H1 (cell line): ENCODE data around the gene STT3B. TPM values are rescaled to one million over a fixed set of nuclear protein-coding genes. Genes with fewer than 3 reads are reported as not detected.

Source experiments
- CTCF ChIA-PET: fragments of 300-600 bp; sonication (Branson Sonifier 250); formaldehyde crosslinking; loops from one replicate; lab custom pipeline; 2021; ENCODE audit not compliant: partially characterized antibody; lab: Charles Lee
- POLR2A ChIA-PET: fragments of 300-600 bp; sonication (Branson Sonifier 250); formaldehyde crosslinking; loops from one replicate; lab custom pipeline; 2021; ENCODE audit warnings: inconsistent platforms; ENCODE audit not compliant: partially characterized antibody; lab: Charles Lee
- DNase-seq, 2 experiments: peaks; one replicate each; pipeline versions ENCODE4 v3.0.0 to v3.0.0-alpha.2; 2010 to 2022; ENCODE audit warnings: low spot score in 2 of 2, low read depth in 1 of 2, mixed read lengths in 1 of 2
- FAIRE-seq: peaks from 2 replicates; lab custom pipeline; 2011; peaks lifted over from hg19 to GRCh38; lab: Jason Lieb, UNC
- H2AFZ ChIP-seq: 2 replicates; pipeline ENCODE4 v1.8.1; 2012; ENCODE audit warnings: low read length, inconsistent platforms
- H2AK5ac ChIP-seq: 2 replicates; pipeline ENCODE4 v1.6.1; 2013; ENCODE audit warnings: low read depth, low read length
- H2BK120ac ChIP-seq: replicated peaks from 2 replicates; pipeline ENCODE3; 2013; ENCODE audit warnings: low read depth, low read length, inconsistent platforms
- H2BK12ac ChIP-seq: 2 replicates; pipeline ENCODE4 v1.6.1; 2013; ENCODE audit warnings: low read depth, low read length
- H2BK15ac ChIP-seq: 2 replicates; pipeline ENCODE4 v1.6.1; 2013; ENCODE audit warnings: low read length
- H2BK20ac ChIP-seq: 2 replicates; pipeline ENCODE4 v1.6.1; 2013; ENCODE audit warnings: low read length
- H2BK5ac ChIP-seq: 2 replicates; pipeline ENCODE4 v1.6.1; 2013; ENCODE audit warnings: low read depth, low read length
- H3K14ac ChIP-seq: 2 replicates; pipeline ENCODE4 v1.6.1; 2013; ENCODE audit warnings: inconsistent platforms; ENCODE audit not compliant: insufficient read length
- H3K18ac ChIP-seq: 2 replicates; pipeline ENCODE4 v1.6.1; 2013; ENCODE audit warnings: low read length; ENCODE audit errors: extremely low read depth
- H3K23ac ChIP-seq: 2 replicates; pipeline ENCODE4 v1.6.1; 2013; ENCODE audit warnings: inconsistent platforms; ENCODE audit not compliant: insufficient read length
- H3K23me2 ChIP-seq: 2 replicates; pipeline ENCODE4 v1.6.1; 2013; ENCODE audit warnings: low read depth, low read length
- H3K27ac ChIP-seq: 2 replicates; pipeline ENCODE4 v1.6.1; 2011; ENCODE audit warnings: low read depth, low read length, inconsistent platforms
- H3K27me3 ChIP-seq, 4 experiments: replicated peaks in 1 of 4; 1 replicate in 1 of 4; 2 replicates in 3 of 4; pipeline versions ENCODE4 v1.6.1 to v1.8.1; 2011 to 2013; ENCODE audit warnings: low read length in 3 of 4, mild to moderate bottlenecking in 3 of 4, inconsistent platforms in 2 of 4, mixed read lengths in 2 of 4, moderate library complexity in 1 of 4; ENCODE audit not compliant: control insufficient read depth in 3 of 4, insufficient read depth in 3 of 4; ENCODE audit errors: extremely low read depth in 1 of 4
- H3K36me3 ChIP-seq, 4 experiments: 2 replicates each; pipeline versions ENCODE4 v1.6.1 to v1.8.1; 2011 to 2013; ENCODE audit warnings: mild to moderate bottlenecking in 4 of 4, low read length in 3 of 4, moderate library complexity in 2 of 4, control low read depth in 1 of 4, inconsistent platforms in 1 of 4; ENCODE audit not compliant: insufficient read depth in 4 of 4, control insufficient read depth in 2 of 4
- H3K4ac ChIP-seq: replicated peaks from 2 replicates; pipeline ENCODE3; 2013; ENCODE audit warnings: low read length, low read depth, mixed read lengths, inconsistent platforms; ENCODE audit not compliant: insufficient read length
- H3K4me1 ChIP-seq, 4 experiments: replicated peaks in 1 of 4; 1 replicate in 1 of 4; 2 replicates in 3 of 4; pipeline versions ENCODE4 v1.6.1 to v1.8.1; 2011 to 2013; ENCODE audit warnings: low read length in 3 of 4, inconsistent platforms in 2 of 4, mixed read lengths in 1 of 4; ENCODE audit not compliant: insufficient read depth in 4 of 4, control insufficient read depth in 3 of 4
- H3K4me2 ChIP-seq, 2 experiments: 2 replicates each; pipeline versions ENCODE4 v1.6.1 to v1.8.1; 2011 to 2013; ENCODE audit warnings: low read depth in 2 of 2, low read length in 2 of 2, control low read depth in 1 of 2, inconsistent platforms in 1 of 2, mild to moderate bottlenecking in 1 of 2; ENCODE audit not compliant: insufficient read depth in 1 of 2
- H3K4me3 ChIP-seq, 4 experiments: fragments of 200-600, 300-600 bp in 1 of 4; sonication (generic), shearing (Covaris generic), sonication (Bioruptor Twin) in 1 of 4; 2 replicates each; pipeline versions ENCODE4 v1.5.1 to v1.8.1; 2011 to 2016; ENCODE audit warnings: low read length in 4 of 4, low read depth in 3 of 4, control low read depth in 2 of 4, inconsistent platforms in 2 of 4, mild to moderate bottlenecking in 2 of 4, mixed read lengths in 1 of 4, moderate library complexity in 1 of 4; ENCODE audit not compliant: insufficient read depth in 2 of 4; ENCODE audit errors: extremely low read depth in 1 of 4
- H3K56ac ChIP-seq: replicated peaks from 2 replicates; pipeline ENCODE3; 2013; ENCODE audit warnings: low read depth, mild to moderate bottlenecking, mixed read lengths, low read length, inconsistent platforms; ENCODE audit not compliant: insufficient read length
- H3K79me1 ChIP-seq: 2 replicates; pipeline ENCODE4 v1.6.1; 2013; ENCODE audit warnings: low read depth, low read length, control low read depth
- H3K79me2 ChIP-seq, 2 experiments: 2 replicates each; pipeline versions ENCODE4 v1.6.1 to v1.8.1; 2012 to 2013; ENCODE audit warnings: low read length in 2 of 2, mild to moderate bottlenecking in 2 of 2, inconsistent platforms in 1 of 2; ENCODE audit not compliant: insufficient read depth in 2 of 2, control insufficient read depth in 1 of 2
- H3K9ac ChIP-seq, 4 experiments: replicated peaks in 1 of 4; 1 replicate in 1 of 4; 2 replicates in 3 of 4; pipeline versions ENCODE4 v1.6.1 to v1.8.1; 2011 to 2013; ENCODE audit warnings: low read depth in 3 of 4, low read length in 3 of 4, control low read depth in 2 of 4, mild to moderate bottlenecking in 2 of 4, moderate library complexity in 2 of 4, inconsistent platforms in 1 of 4; ENCODE audit errors: extremely low read depth in 1 of 4
- H3K9me3 ChIP-seq, 2 experiments: 2 replicates each; pipeline versions ENCODE4 v1.6.1 to v1.8.1; 2012 to 2013; ENCODE audit warnings: mild to moderate bottlenecking in 2 of 2, moderate library complexity in 2 of 2, control low read depth in 1 of 2, inconsistent platforms in 1 of 2, low read depth in 1 of 2, low read length in 1 of 2, mixed read lengths in 1 of 2; ENCODE audit not compliant: insufficient read depth in 2 of 2
- H4K20me1 ChIP-seq, 2 experiments: replicated peaks in 1 of 2; 2 replicates each; pipeline versions ENCODE3 to v1.8.1; 2011 to 2013; ENCODE audit warnings: inconsistent platforms in 2 of 2, low read length in 2 of 2, mild to moderate bottlenecking in 1 of 2; ENCODE audit not compliant: insufficient read depth in 2 of 2, control insufficient read depth in 1 of 2
- H4K5ac ChIP-seq: 2 replicates; pipeline ENCODE4 v1.6.1; 2013; ENCODE audit warnings: low read length, low read depth, mixed read lengths, inconsistent platforms; ENCODE audit not compliant: insufficient read length
- H4K8ac ChIP-seq: 2 replicates; pipeline ENCODE4 v1.8.0; 2013; ENCODE audit warnings: mild to moderate bottlenecking, moderate library complexity, low read length, inconsistent platforms; ENCODE audit not compliant: insufficient read depth; ENCODE audit errors: extremely low read depth
- H4K91ac ChIP-seq: replicated peaks from 2 replicates; pipeline ENCODE3; 2013; ENCODE audit warnings: low read length, mixed read lengths, inconsistent platforms; ENCODE audit not compliant: insufficient read length
- ASH2L ChIP-seq: fragments of 200-600, 300-600 bp; sonication (generic); IDR thresholded peaks from one replicate; pipeline ENCODE4 v1.7.1; 2017; ENCODE audit warnings: low read length
- BRCA1 ChIP-seq: IDR thresholded peaks from 2 replicates; pipeline ENCODE4 v1.6.1; 2012; ENCODE audit warnings: low read depth, low read length, improper control_type of control experiment
- CBX5 ChIP-seq: fragments of 300-800, 300-1000 bp; sonication (generic); IDR thresholded peaks from 2 replicates; pipeline ENCODE4 v1.7.1; 2016; ENCODE audit warnings: antibody characterized with exemption, low read length, low read depth
- CHD1 ChIP-seq: IDR thresholded peaks from 2 replicates; pipeline ENCODE4 v1.6.1; 2012; ENCODE audit warnings: low read depth, low read length, improper control_type of control experiment
- HDAC6 ChIP-seq: IDR thresholded peaks from one replicate; pipeline ENCODE4 v1.7.1; 2012; ENCODE audit warnings: low read depth, mild to moderate bottlenecking, inconsistent platforms, low read length, moderate library complexity
- PHF8 ChIP-seq: fragments of 200-600 bp; sonication (generic); conservative IDR thresholded peaks from 2 replicates; pipeline ENCODE4 v1.7.1; 2012; ENCODE audit warnings: low read depth, mild to moderate bottlenecking, inconsistent platforms, low read length, moderate library complexity
- RAD21 ChIP-seq, 2 experiments: IDR thresholded peaks in 1 of 2; conservative IDR thresholded peaks in 1 of 2; 2 replicates each; pipeline ENCODE4 v1.6.1; 2011; ENCODE audit warnings: low read depth in 2 of 2, low read length in 2 of 2, improper control_type of control experiment in 1 of 2, inconsistent platforms in 1 of 2, mild to moderate bottlenecking in 1 of 2, moderate library complexity in 1 of 2
- SIN3A ChIP-seq, 2 experiments: IDR thresholded peaks in 1 of 2; conservative IDR thresholded peaks in 1 of 2; 2 replicates each; pipeline ENCODE4 v1.6.1; 2011 to 2012; ENCODE audit warnings: low read length in 2 of 2, improper control_type of control experiment in 1 of 2, low read depth in 1 of 2, mild to moderate bottlenecking in 1 of 2
- TAF1 ChIP-seq: IDR thresholded peaks from 2 replicates; pipeline ENCODE4 v1.6.1; 2011; ENCODE audit warnings: mild to moderate bottlenecking, low read depth, low read length
- WGBS, 2 experiments: shearing (Covaris generic) in 1 of 2; methylation state at CpG; one replicate each; pipeline versions ENCODE4 v1.1.6 to v1.1.7; 2013 to 2015; ENCODE audit warnings: low lambda C conversion rate in 2 of 2, mixed read lengths in 2 of 2, inconsistent platforms in 1 of 2, low coverage in 1 of 2, missing lambda C conversion rate in 1 of 2; ENCODE audit not compliant: insufficient replicate concordance in 2 of 2, insufficient coverage in 1 of 2, insufficient read length in 1 of 2; ENCODE audit errors: extremely low coverage in 1 of 2, missing lambda C conversion rate in 1 of 2; 5-methylcytosine and 5-hydroxymethylcytosine counted together
- long read RNA-seq, 2 experiments: library from RNA in 1 of 2; library from capped mRNA in 1 of 2; stranded (forward); transcript quantifications; one replicate each; pipeline ENCODE4 v2.0.0, GENCODE V29; 2021; ENCODE audit warnings: inconsistent platforms in 1 of 2
- polyA minus RNA-seq, 3 experiments: library from RNA; depleted of rRNA, polyadenylated mRNA; stranded (reverse); fragments of >200 nt; gene quantifications; 1 replicate in 2 of 3; 2 replicates in 1 of 3; pipeline ENCODE4 v1.2.3, GENCODE V29; 2011
- polyA plus RNA-seq, 7 experiments: library from polyadenylated mRNA; depleted of rRNA in 3 of 7; stranded (reverse) in 5 of 7; unstranded in 2 of 7; fragments of >200 nt in 5 of 7; fragments of 200-250 nt in 2 of 7; gene quantifications; 1 replicate in 5 of 7; 2 replicates in 1 of 7; 4 replicates in 1 of 7; pipeline versions ENCODE4 v1.2.1 to v1.2.3, GENCODE V29; 2011 to 2013; ENCODE audit warnings: missing spikeins in 2 of 7, mixed read lengths in 2 of 7
- total RNA-seq: library from RNA; stranded (reverse); fragmentation: NEBNext Ultra II Directional; extraction: Animal tissue kit (Norgen Biotek cat#: 25700); gene quantifications from 2 replicates; pipeline ENCODE4 v1.2.1, GENCODE V29; 2021

Gene STT3B
- total RNA-seq (131 and 134 TPM in 2 replicates), polyA plus RNA-seq (2011; rRNA removed) (34.2 and 43.5 TPM in 2 replicates), polyA minus RNA-seq (2011; rRNA and poly(A)+ RNA removed) (96.8 and 163 TPM in 2 replicates)
- 53.5 TPM for polyA plus RNA-seq (2011; cell fraction: cytosol; rRNA removed)
- polyA plus RNA-seq (2011; cell fraction: nucleus; rRNA removed), result 26.1 TPM
- 43.7 to 95.2 TPM (median 53.1 TPM) in 4 replicates for polyA plus RNA-seq (2012, experiment 1 of 2)
- 5.7 TPM for polyA plus RNA-seq (2012, experiment 2 of 2)
- 201 TPM for polyA plus RNA-seq (2013, experiment 1 of 2)
- 213 TPM for polyA plus RNA-seq (2013, experiment 2 of 2)
- polyA minus RNA-seq (2011; cell fraction: cytosol; rRNA and poly(A)+ RNA removed), result 61.3 TPM
- polyA minus RNA-seq (2011; cell fraction: nucleus; rRNA and poly(A)+ RNA removed), result 84.5 TPM
- long read RNA-seq, experiment 1, full-length matches to known transcripts, result 16 of 101 reads
- long read RNA-seq, experiment 1, partial matches to known transcripts, result 51 of 101 reads
- long read RNA-seq, experiment 1, other reads (novel, unspliced or antisense), result 34 of 101 reads
- long read RNA-seq, experiment 2, partial matches to known transcripts, result 14 of 23 reads
- long read RNA-seq, experiment 2, other reads (novel, unspliced or antisense), result 9 of 23 reads

GRCh38 chr3:31532587-31533168 lies at the start of gene STT3B:
TSS of gene STT3B (plus strand) at chr3:31532925. CDS start at chr3:31532999, 74 bp downstream.
- Histone ChIP-seq H2AK5ac (no peak within 1 kb of the TSS), H3K27me3 (no peaks in the 10 kb centered on the region), H4K20me1 (peaks cover 2 to 23% of the 10 kb centered on the region in 2 experiments), H3K27ac (peak within 1 kb of the TSS; percentile 97), H2BK12ac (peak within 1 kb of the TSS; percentile 13), H3K4ac (peak within 1 kb of the TSS; percentile 91), H3K36me3 (no peaks in the 10 kb centered on the region), H3K79me2 (peaks cover 12 to 54% of the 10 kb centered on the region in 2 experiments), H2BK120ac (no peak within 1 kb of the TSS), H4K5ac (peak within 1 kb of the TSS; percentile 94), H4K8ac (peak within 1 kb of the TSS; percentile 99), H3K56ac (peak within 1 kb of the TSS; percentile 91), H2BK15ac (no peak within 1 kb of the TSS; the same call in 1 of the 2 replicates), H2BK20ac (no peak within 1 kb of the TSS), H3K23me2 (no peaks in the 10 kb centered on the region), H3K14ac (no peak within 1 kb of the TSS), H3K9ac (peak within 1 kb of the TSS; percentile 91 to 98 (median 96)), H3K9me3 (no peaks in the 10 kb centered on the region), H3K18ac (peak within 1 kb of the TSS; percentile 92), H3K23ac (no peak within 1 kb of the TSS), H4K91ac (peak within 1 kb of the TSS; percentile 76), H3K4me1 (peaks cover 0 to 10% (median 3%) of the 10 kb centered on the region in 4 experiments; a peak in 2 of 7 replicates), H2BK5ac (peak within 1 kb of the TSS; percentile 93), H3K79me1 (no peaks in the 10 kb centered on the region), H3K4me2 (peak within 1 kb of the TSS; percentile 79 to 87), H2AFZ (peak within 1 kb of the TSS; percentile 33), H3K4me3 (peak within 1 kb of the TSS; percentile 70 to 95 (median 87))
- FAIRE-seq (no peak), DNase-seq (peak in 1 of 2 experiments; percentile 33)
- POLR2A ChIA-PET, result interaction anchor here (0.6 to 3.7 kb wide), 35 partner anchors 9 to 639 kb away, joined by 3 to 31 read pairs (median 4); no protein-coding TSS in a partner anchor
- CTCF ChIA-PET, result interaction anchor here (0.6 to 3.7 kb wide), 9 partner anchors 17 to 264 kb away, joined by 3 to 16 read pairs (median 4); no protein-coding TSS in a partner anchor
- WGBS, 2 experiments, result 2% methylated on average over 45 of the region's 68 CpGs; no CpG with 5 or more reads in 1 of the 2 experiments
- peak in 1 of 2 experiments; percentile 0; a peak in 1 of 4 replicates for TF ChIP-seq RAD21 (IDR thresholded peaks at IDR 0.05 in 1 of 2, conservative IDR thresholded peaks at IDR 0.05 in 1 of 2; ENCODE audit: low read depth in 2 of 2, low read length in 2 of 2)
- peak; percentile 0 for TF ChIP-seq ASH2L
- TF ChIP-seq BRCA1, result no peak
- no peak for TF ChIP-seq CHD1
- TF ChIP-seq PHF8, result peak; percentile 75
- TF ChIP-seq TAF1, result peak; percentile 88; the same call in 1 of the 2 replicates
- TF ChIP-seq SIN3A (conservative IDR thresholded peaks at IDR 0.05 in 1 of 2, IDR thresholded peaks at IDR 0.05 in 1 of 2; ENCODE audit: low read depth in 1 of 2, low read length in 2 of 2), result peak; percentile 63 to 73; a peak in 1 of 4 replicates
- TF ChIP-seq HDAC6, result no peak
- no peak for TF ChIP-seq CBX5
